NB4 (cell line): Measurements from ENCODE around the gene JAK1.

Source experiments
- DNase-seq: peaks from one replicate; pipeline ENCODE4 v3.0.0; 2010; ENCODE audit warnings: low read depth
- H3K4me3 ChIP-seq: one replicate; pipeline ENCODE4 v1.5.1; 2011; ENCODE audit warnings: mild to moderate bottlenecking, low read depth, low read length, moderate library complexity
- MAX ChIP-seq: IDR thresholded peaks from 2 replicates; pipeline ENCODE4 v1.6.1; 2011; ENCODE audit warnings: low read depth, low read length
- MYC ChIP-seq: IDR thresholded peaks from 2 replicates; pipeline ENCODE4 v1.6.1; 2011; ENCODE audit warnings: low read depth, low read length
- POLR2A ChIP-seq: IDR thresholded peaks from 2 replicates; pipeline ENCODE4 v1.6.1; 2011; ENCODE audit warnings: mild to moderate bottlenecking; ENCODE audit not compliant: insufficient read length; ENCODE audit errors: extremely low read depth
- TF ChIP-seq, protein P1 (sequence below): IDR thresholded peaks from one replicate; pipeline ENCODE4 v1.5.1; 2012; ENCODE audit warnings: low read depth, low read length

The JAK1 gene

GRCh38 chr1:64956733-64957441, 9.5 kb downstream of the JAK1 start:
- no peak overlapping the region for H3K4me3 ChIP-seq
- TF ChIP-seq MAX (no peak), POLR2A (no peak), MYC (no peak)
- TF ChIP-seq, protein P1, sequence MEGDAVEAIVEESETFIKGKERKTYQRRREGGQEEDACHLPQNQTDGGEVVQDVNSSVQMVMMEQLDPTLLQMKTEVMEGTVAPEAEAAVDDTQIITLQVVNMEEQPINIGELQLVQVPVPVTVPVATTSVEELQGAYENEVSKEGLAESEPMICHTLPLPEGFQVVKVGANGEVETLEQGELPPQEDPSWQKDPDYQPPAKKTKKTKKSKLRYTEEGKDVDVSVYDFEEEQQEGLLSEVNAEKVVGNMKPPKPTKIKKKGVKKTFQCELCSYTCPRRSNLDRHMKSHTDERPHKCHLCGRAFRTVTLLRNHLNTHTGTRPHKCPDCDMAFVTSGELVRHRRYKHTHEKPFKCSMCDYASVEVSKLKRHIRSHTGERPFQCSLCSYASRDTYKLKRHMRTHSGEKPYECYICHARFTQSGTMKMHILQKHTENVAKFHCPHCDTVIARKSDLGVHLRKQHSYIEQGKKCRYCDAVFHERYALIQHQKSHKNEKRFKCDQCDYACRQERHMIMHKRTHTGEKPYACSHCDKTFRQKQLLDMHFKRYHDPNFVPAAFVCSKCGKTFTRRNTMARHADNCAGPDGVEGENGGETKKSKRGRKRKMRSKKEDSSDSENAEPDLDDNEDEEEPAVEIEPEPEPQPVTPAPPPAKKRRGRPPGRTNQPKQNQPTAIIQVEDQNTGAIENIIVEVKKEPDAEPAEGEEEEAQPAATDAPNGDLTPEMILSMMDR = no peak
- peak; percentile 17 for DNase-seq

DNA sequence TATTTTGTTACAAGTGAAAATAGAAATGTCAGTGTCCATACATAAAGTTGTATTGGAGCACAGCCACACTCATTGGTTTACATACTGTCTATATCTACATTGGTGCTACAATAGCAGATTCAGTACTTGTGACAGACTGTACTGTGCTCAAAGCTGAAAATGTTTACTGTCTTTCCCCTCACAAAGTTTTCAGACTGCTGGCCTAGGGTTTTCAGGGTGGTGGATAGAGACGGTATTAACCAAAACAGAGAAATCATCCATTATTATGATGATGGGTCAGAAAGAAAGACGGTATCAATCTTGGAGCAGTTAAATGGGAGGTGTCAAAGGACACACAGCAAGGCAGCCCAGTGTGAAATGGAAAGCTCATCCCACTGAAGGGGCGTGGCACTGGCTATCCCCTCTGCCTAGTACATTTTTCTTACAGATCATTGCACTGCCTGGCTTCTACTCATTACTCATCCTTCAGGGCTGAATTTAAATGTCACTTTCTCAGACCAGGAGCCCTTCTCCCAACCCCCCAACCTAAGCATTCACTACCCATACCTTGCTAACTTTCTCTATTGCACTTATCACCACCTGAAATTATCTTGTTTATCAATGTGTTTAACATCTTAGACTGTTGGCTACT, 10.2 kb downstream of the JAK1 start:
- DNase-seq = no peak
- no peak for TF ChIP-seq MAX
- TF ChIP-seq, protein P1 = no peak
- TF ChIP-seq POLR2A = no peak
- TF ChIP-seq MYC = no peak
- H3K4me3 ChIP-seq = no peak overlapping the region

DNA sequence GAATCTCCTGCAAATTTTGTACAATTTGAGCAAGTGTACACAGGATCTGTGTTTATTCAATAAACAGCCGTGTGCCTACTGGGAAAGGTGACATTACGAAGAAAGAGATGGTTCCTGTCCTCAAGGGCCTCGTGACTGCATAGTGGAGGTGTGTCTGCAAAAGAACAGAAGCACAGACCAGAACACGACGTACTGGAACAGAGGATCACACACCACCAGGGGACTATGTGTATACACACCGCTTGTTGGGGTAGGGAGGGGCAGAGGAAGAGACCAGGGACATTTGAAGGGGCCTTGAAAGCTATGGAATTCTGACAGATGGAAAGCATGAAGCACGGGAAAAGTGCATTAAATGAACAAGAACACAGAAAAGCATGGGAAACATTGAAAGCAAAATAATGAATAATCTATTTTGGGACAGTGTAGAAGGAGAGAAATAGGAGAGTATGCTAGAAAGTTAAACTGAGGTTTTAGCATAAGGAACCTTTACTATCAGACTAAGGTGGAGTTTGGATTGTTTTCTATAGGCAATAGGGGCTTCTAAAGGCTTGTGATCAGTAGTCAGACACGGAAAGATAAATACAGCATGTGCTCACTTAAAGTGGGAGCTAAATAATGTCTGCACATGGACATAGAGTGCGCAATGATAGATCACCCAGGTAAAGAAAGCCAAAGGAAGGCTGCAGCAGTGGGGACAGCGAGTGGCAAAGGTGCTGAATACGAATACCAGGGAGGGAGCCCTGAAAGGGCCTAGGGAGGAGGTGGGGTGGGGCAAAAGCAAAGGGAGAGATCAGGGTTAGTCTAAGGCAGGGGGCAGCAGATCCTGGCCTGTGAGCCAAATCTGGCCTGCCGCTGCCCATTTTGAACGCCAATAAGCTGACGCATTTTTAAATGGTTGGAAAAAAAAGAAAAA, 11.0 kb downstream of the JAK1 start:
- DNase-seq = no peak
- TF ChIP-seq POLR2A (no peak), MAX (no peak), MYC (no peak)
- TF ChIP-seq, protein P1 = no peak

GRCh38 chr1:64953241-64953640, 13.1 kb downstream of the JAK1 start:
- no peak overlapping the region for H3K4me3 ChIP-seq
- no peak for TF ChIP-seq MAX
- TF ChIP-seq, protein P1 = no peak
- TF ChIP-seq MYC = no peak
- TF ChIP-seq POLR2A = no peak
- DNase-seq = no peak

More for the DNA sequence above, 11.0 kb downstream of the JAK1 start:
- H3K4me3 ChIP-seq = no peak overlapping the region

- no peak for TF ChIP-seq POLR2A
- no peak overlapping the region for H3K4me3 ChIP-seq
- DNase-seq = no peak
Observed at GRCh38 chr1:64950284-64950809, 16.0 kb downstream of the JAK1 start.
